OCI-LY7 (cell line): ENCODE measurements around the gene FHOD3. TPM values are rescaled to one million over a fixed set of nuclear protein-coding genes. Genes with fewer than 3 reads are reported as not detected.
A peak's percentile ranks its signal among the peaks of the same experiment; 100 is the strongest.

Source experiments
- BruUV-seq: library from RNA; stranded (reverse); fragments of 400-500 nt; replicated peaks from 2 replicates; lab custom pipeline; 2021; lab: Mats Ljungman, UMichigan
- CTCF ChIA-PET: fragments of 300-600 bp; sonication (Branson Sonifier 250); formaldehyde crosslinking; loops from one replicate; lab custom pipeline; 2022; ENCODE audit warnings: antibody characterized with exemption; ENCODE audit not compliant: unreplicated experiment; lab: Charles Lee
- POLR2A ChIA-PET: fragments of 300-600 bp; sonication (Branson Sonifier 250); formaldehyde crosslinking; loops from one replicate; lab custom pipeline; 2022; ENCODE audit warnings: antibody characterized with exemption; lab: Charles Lee
- DNase-seq: peaks from one replicate; pipeline ENCODE4 v3.0.0-alpha.2; 2015; ENCODE audit warnings: low spot score
- H2AFZ ChIP-seq: fragments of 200-600 bp; sonication (generic), shearing (Covaris generic); 2 replicates; pipeline ENCODE4 v1.6.1; 2014; ENCODE audit warnings: mild to moderate bottlenecking, antibody characterized with exemption, low read length, moderate library complexity
- H3K27ac ChIP-seq: fragments of 200-600 bp; sonication (generic); 2 replicates; pipeline ENCODE4 v1.5.1; 2014; ENCODE audit warnings: mixed run types, low read depth, mild to moderate bottlenecking, moderate library complexity, low read length, inconsistent platforms; ENCODE audit not compliant: poor library complexity, severe bottlenecking
- H3K36me3 ChIP-seq: fragments of 200-600 bp; sonication (generic); 2 replicates; pipeline ENCODE4 v1.6.1; 2014; ENCODE audit warnings: mild to moderate bottlenecking, antibody characterized with exemption, low read length, moderate library complexity, mixed read lengths; ENCODE audit not compliant: insufficient read depth
- H3K4me1 ChIP-seq: fragments of 200-600 bp; sonication (generic); 2 replicates; pipeline ENCODE4 v1.5.1; 2014; ENCODE audit warnings: mild to moderate bottlenecking, low read length; ENCODE audit not compliant: insufficient read depth, poor library complexity, severe bottlenecking
- H3K4me2 ChIP-seq: fragments of 200-600 bp; sonication (generic); 2 replicates; pipeline ENCODE4 v1.6.1; 2014; ENCODE audit warnings: mild to moderate bottlenecking, low read length
- H3K4me3 ChIP-seq: fragments of 200-600 bp; sonication (generic); 2 replicates; pipeline ENCODE4 v1.5.1; 2014; ENCODE audit warnings: mild to moderate bottlenecking, low read depth, low read length; ENCODE audit not compliant: poor library complexity, severe bottlenecking
- H3K79me2 ChIP-seq: fragments of 200-600 bp; sonication (generic); 2 replicates; pipeline ENCODE4 v1.6.1; 2016; ENCODE audit warnings: low read depth, mild to moderate bottlenecking, low read length, moderate library complexity, mixed read lengths; ENCODE audit not compliant: insufficient read depth
- H3K9me2 ChIP-seq: fragments of 200-600 bp; sonication (generic); 2 replicates; pipeline ENCODE4 v1.6.1; 2016; ENCODE audit warnings: mild to moderate bottlenecking, low read length, mixed read lengths; ENCODE audit not compliant: insufficient read depth
- H3K9me3 ChIP-seq: fragments of 200-600 bp; sonication (generic); 2 replicates; pipeline ENCODE4 v1.6.1; 2014; ENCODE audit warnings: mild to moderate bottlenecking, mixed run types, low read length, mixed read lengths
- H4K20me1 ChIP-seq: fragments of 200-600 bp; sonication (generic); 2 replicates; pipeline ENCODE4 v1.6.1; 2014; ENCODE audit warnings: mild to moderate bottlenecking, antibody characterized with exemption, low read length, moderate library complexity, mixed read lengths; ENCODE audit not compliant: insufficient read depth
- CTCF ChIP-seq: fragments of 200-600 bp; sonication (generic); conservative IDR thresholded peaks from 2 replicates; pipeline ENCODE4 v1.5.1; 2014; ENCODE audit warnings: mild to moderate bottlenecking, antibody characterized with exemption, low read length, moderate library complexity, mixed read lengths
- EZH2phosphoT487 ChIP-seq: fragments of 200-600 bp; sonication (generic); IDR thresholded peaks from 2 replicates; pipeline ENCODE4 v1.6.1; 2018; ENCODE audit warnings: low read depth, borderline replicate concordance, mild to moderate bottlenecking, mixed run types, antibody characterized with exemption, low read length, moderate library complexity, mixed read lengths
- intact Hi-C: fragments of 100-400 bp; cut with micrococcal nuclease; formaldehyde crosslinking; loops from one replicate; pipeline ENCODE4 v1.10.0; 2022; ENCODE audit not compliant: unreplicated experiment
- total RNA-seq, 2 experiments: library from RNA; depleted of rRNA in 1 of 2; stranded (reverse); fragments of >200 nt in 1 of 2; shearing (Covaris generic) in 1 of 2; gene quantifications; 2 replicates each; pipeline ENCODE4 v1.2.3, GENCODE V29; 2014 to 2022

The FHOD3 gene
- total RNA-seq, 2 experiments from 2014 or later = 0.06 to 2.4 TPM

DNA sequence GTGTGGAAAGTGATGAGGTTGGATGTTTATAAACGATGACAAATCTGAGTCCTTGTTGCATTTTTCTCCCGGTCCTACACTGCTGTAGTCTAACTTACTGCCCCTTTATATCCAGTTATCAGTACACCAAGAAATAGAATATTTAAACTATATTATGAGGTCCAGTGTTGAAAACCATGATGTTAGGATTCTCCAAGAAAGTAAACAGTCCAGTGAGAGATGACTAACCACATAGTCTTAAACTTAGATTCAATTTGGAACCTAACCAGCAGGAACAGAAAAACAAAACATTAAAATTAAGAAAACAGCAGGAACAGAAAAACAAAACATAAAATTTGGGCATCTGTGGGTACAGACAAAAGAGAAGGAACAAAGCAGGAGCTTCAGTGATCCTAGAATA, 388.1 kb downstream of the FHOD3 start:
- Histone ChIP-seq H3K36me3 (no peaks in the 10 kb centered on the region), H2AFZ (no peak overlapping the region), H4K20me1 (no peaks in the 10 kb centered on the region), H3K4me2 (no peak overlapping the region), H3K9me2 (no peaks in the 10 kb centered on the region), H3K9me3 (no peaks in the 10 kb centered on the region), H3K27ac (no peak overlapping the region), H3K79me2 (no peaks in the 10 kb centered on the region), H3K4me3 (no peak overlapping the region), H3K4me1 (no peaks in the 10 kb centered on the region)
- intact Hi-C loops = loop anchor here (10.0 kb wide), 1 partner anchor 209 kb away; no protein-coding TSS in a partner anchor
- DNase-seq = no peak
- BruUV-seq = no TSS peak
- ChIA-PET POLR2A (no interaction called here), CTCF (no interaction called here)
- TF ChIP-seq EZH2phosphoT487 (no peak), CTCF (no peak)

DNA sequence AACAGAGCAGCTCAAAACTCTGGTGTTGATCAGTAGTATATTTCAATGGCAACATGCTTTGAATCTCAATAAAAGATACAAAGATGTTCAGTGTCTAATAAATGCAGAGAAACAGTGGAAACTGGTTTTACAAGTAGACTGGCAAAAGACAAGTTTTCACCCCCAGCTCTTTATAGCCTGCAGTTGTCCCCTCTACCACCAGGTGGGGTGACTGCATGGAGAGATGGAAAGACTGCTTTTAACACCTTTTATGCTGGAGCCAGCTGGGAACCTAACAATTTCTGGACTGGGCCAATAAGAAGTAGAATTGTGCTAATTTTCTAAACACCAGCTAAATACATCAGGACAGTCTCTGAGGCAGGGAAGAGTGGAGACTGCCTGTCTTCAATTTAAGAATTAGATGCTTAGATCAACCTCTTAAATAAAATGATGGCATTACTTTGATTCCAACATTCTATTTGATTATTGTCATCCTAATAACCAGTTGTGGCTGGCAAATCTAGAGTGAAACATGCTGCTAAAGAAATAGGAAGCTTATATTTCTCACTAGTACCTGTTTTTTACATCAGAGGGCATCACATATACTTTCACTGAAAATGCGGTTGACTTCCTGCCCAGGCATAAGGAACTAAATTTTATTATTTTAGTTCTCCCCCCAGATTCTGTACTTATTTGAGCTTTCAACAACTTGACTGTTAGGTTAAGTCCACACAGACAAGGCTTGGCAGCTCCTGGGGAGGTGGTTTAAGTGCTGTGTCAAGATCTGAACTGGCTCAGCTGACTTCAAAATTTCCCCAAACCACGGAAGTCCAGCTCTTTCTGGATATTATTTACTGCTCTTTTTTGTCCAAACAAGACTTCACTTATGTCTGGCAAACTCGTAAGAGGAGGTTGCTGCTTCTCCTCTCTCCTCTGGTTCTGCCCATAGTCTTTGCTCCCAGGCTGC, 390.8 kb downstream of the FHOD3 start:
- intact Hi-C loops = loop anchor here (1.0 to 10.0 kb wide), 3 partner anchors 69 to 207 kb away; no protein-coding TSS in a partner anchor
- Histone ChIP-seq H3K9me3 (no peaks in the 10 kb centered on the region), H3K4me2 (no peak overlapping the region), H3K4me3 (no peak overlapping the region), H4K20me1 (no peaks in the 10 kb centered on the region), H2AFZ (no peak overlapping the region), H3K27ac (no peak overlapping the region), H3K79me2 (no peaks in the 10 kb centered on the region), H3K36me3 (no peaks in the 10 kb centered on the region), H3K9me2 (no peaks in the 10 kb centered on the region), H3K4me1 (no peaks in the 10 kb centered on the region)
- POLR2A ChIA-PET = interaction anchor here (0.6 to 1.5 kb wide), 6 partner anchors 9 to 130 kb away, joined by 3 to 5 read pairs (median 3); no protein-coding TSS in a partner anchor
- CTCF ChIA-PET = interaction anchor here (0.6 to 1.6 kb wide), 4 partner anchors 39 to 69 kb away, joined by 3 to 8 read pairs (median 4); no protein-coding TSS in a partner anchor
- peak; percentile 43 for DNase-seq
- TF ChIP-seq CTCF (peak; percentile 80), EZH2phosphoT487 (no peak)
- no TSS peak for BruUV-seq
